Measurements from ENCODE around the gene EIF2D.

EIF2D gene

DNA sequence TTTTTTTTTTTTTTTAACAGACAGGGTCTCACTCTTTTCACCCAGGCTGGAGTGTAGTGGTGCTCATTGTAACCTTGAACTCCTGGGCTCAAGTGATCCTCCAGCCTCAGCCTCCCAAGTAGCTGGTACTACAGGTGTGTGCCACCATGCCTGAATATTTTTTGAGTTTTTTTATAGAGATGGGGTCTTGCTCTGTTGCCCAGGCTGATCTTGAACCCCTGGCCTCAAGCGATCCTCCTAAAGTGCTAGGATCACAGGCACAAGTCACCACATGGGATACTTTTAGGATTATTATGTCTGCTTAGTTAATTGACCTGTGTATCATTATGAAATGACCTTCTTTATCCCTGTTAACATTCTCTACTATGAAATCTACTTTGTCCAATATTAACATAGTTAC lies 66.9 kb downstream of the EIF2D start:
- DNase-seq (ENCODE audit: low read depth): no peak
- TF ChIP-seq, protein P1, sequence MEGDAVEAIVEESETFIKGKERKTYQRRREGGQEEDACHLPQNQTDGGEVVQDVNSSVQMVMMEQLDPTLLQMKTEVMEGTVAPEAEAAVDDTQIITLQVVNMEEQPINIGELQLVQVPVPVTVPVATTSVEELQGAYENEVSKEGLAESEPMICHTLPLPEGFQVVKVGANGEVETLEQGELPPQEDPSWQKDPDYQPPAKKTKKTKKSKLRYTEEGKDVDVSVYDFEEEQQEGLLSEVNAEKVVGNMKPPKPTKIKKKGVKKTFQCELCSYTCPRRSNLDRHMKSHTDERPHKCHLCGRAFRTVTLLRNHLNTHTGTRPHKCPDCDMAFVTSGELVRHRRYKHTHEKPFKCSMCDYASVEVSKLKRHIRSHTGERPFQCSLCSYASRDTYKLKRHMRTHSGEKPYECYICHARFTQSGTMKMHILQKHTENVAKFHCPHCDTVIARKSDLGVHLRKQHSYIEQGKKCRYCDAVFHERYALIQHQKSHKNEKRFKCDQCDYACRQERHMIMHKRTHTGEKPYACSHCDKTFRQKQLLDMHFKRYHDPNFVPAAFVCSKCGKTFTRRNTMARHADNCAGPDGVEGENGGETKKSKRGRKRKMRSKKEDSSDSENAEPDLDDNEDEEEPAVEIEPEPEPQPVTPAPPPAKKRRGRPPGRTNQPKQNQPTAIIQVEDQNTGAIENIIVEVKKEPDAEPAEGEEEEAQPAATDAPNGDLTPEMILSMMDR (conservative IDR thresholded peaks at IDR 0.05; ENCODE audit: low read length): no peak
- no peak overlapping the region for H3K4me3 ChIP-seq (ENCODE audit: low read length)

DNA sequence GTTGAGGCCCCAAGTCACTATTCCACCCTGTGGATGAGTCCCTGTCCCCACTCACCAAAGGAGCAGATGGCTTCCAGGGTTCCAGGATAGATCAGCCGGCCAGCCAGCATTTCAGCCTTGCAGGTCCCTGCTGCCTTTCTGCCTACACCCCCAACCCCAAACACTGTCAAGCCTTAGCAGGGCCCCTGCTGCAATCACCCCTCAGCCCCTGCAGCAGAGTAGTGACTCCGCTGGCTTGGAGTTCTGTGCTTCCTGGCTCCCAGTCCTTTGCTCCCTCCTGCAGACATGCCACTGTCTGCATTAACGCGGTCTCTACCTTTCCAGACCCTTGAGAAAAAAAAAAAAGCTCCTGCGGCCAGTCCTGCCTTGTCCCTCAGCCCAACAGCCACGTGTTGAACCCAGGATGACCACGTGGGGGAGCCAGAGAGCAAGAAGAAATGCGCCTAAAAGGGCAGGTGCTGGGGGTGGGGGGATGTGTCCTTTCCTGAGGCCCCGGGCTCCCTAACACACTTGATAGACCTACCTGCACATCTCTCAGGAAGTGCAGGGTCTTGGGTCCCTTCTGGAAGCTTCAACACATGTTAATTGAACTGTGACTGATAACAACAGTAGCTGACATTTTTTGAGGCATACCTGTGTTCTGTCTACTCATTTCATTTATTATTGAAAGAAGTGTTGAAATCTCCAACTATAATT lies 67.6 kb downstream of the EIF2D start:
- no peak overlapping the region for H3K4me3 ChIP-seq (ENCODE audit: low read length)
- TF ChIP-seq, protein P1 (conservative IDR thresholded peaks at IDR 0.05; ENCODE audit: low read length): peak; percentile 87
- no peak for DNase-seq (ENCODE audit: low read depth)

Measured in AG10803 (cell line).